GM20000 (cell line): ENCODE measurements around the gene EDRF1.

Source experiments
- DNase-seq: peaks from one replicate; pipeline ENCODE4 v3.0.0; 2012; ENCODE audit warnings: low spot score
- CTCF ChIP-seq: IDR thresholded peaks from 2 replicates; pipeline ENCODE4 v1.5.1; 2012; ENCODE audit warnings: mild to moderate bottlenecking, control low read depth; ENCODE audit errors: extremely low read depth, missing control alignments

EDRF1 gene

GRCh38 chr10:125783408-125783807 lies 63.9 kb downstream of the EDRF1 start:
- DNase-seq: no peak
- no peak for TF ChIP-seq CTCF

DNA sequence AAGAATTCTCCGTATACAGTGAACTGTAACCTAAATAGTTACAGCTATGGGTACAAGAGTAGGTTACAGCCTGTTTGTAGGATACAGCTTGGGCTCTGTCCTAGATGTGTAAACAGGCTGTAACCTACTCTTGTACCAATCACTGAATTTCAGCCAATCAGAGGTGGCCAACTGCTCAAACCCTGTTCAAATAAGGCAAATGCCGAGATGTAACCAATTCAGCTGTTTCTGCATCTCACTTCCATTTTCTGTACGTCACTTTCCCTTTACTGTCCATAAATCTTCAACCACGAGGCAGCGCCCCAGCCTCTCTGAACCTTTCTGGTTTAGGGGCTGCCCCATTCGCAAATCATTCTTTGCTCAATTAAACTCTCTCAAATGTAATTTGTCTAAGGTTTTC lies 64.4 kb downstream of the EDRF1 start:
- peak; percentile 67 for DNase-seq
- no peak for TF ChIP-seq CTCF

GRCh38 chr10:125785791-125786190 lies 66.3 kb downstream of the EDRF1 start:
- DNase-seq: no peak
- no peak for TF ChIP-seq CTCF

DNA sequence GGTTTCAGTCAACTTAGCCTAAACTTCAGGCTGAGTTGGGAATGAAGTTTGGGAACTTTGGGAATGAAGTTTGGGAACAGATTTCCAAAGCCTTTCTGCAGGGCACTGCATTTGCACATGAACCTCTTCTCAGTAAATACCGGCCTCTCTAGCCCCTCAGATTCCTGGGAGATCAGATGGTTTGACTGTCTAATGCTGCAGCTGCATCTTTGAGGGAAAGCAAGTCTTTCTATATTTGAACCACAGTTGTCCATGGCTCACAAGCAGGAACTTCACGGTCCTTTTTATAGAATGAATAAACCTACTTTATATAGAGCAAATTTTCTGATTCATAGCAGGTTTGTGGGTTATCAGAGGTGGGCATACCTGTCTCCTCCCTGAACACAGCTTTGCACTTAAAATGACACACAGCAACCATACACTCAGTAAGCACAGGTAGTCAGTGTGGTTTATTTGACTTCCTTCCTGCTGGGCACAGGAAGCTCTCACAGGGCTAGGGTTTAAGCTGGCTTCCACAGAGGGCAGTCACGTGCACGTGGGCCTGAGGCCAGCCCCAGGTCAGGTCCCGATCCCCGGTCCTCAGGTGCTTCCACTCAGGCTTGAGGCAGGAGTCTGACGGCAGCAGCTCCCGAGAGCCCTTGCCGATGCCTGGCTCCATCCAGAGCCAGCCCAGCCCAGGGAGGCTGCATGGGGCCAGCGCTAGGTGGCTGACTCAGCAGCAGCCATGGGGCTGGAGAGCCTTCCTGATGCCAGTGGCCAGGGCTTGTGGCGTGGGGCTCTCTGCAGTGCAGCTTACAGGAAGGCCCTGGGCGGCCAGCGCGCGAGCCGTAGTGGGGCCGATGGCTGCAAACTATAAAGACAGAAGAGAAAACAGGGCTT lies 68.9 kb downstream of the EDRF1 start:
- TF ChIP-seq CTCF: no peak
- DNase-seq: no peak

GRCh38 chr10:125792342-125793300 lies 73.1 kb downstream of the EDRF1 start:
- TF ChIP-seq CTCF: no peak
- no peak for DNase-seq

DNA sequence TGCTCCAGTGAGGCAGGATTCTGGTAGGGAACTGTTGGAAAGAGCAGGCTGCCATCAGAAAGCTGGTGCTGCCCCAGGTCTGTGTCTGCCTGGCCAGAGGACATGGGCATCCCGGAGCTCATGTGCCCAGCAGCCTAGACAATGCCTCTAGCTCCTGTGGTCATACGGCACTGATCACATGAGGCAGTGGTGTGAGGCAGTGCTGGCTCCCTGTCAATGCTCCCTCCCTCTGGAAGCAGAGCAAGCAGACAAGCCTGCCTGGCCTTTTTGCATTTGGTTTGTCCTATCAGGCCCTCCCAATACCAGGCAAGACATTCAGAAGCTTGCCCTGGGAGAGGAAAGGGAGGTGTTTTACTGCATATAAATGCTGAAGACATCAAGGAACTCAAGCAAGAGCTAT lies 75.6 kb downstream of the EDRF1 start:
- DNase-seq: no peak
- TF ChIP-seq CTCF: no peak
